Stimulated activated CD4-positive, alpha-beta T cell treated with anti-CD3 and anti-CD28 coated beads, Interleukin-4, amount 100 ng/mL, for 1 hour (primary cell): ENCODE results near the gene ANKRD36C.
"Not testable (repeated sequence)": the region's sequence is repeated elsewhere in the genome, so short reads cannot be mapped to it uniquely, and the experiment has no call there.

ENCODE experiments used
- DNase-seq: peaks from one replicate; pipeline ENCODE4 v3.0.0-alpha.2; 2020

ANKRD36C gene

GRCh38 chr2:95991351-95992094 is at the start of gene ANKRD36C:
TSS of gene ANKRD36C (minus strand) at chr2:95991824. CDS start at chr2:95991708, 116 bp downstream.
- peak; percentile 8 for DNase-seq

- not testable (repeated sequence) for DNase-seq
These were observed 43.9 kb upstream of the ANKRD36C start for GRCh38 chr2:96035554-96035953.

GRCh38 chr2:96034792-96035191 is 43.2 kb upstream of the ANKRD36C start, which contains the start of gene GPAT2:
TSS of gene GPAT2 (minus strand) at chr2:96034916. CDS start at chr2:96032359, 2,557 bp downstream.
- DNase-seq: not testable (repeated sequence)

- not testable (repeated sequence) for DNase-seq
These were observed 42.4 kb upstream of the ANKRD36C start for GRCh38 chr2:96033997-96034396.

GRCh38 chr2:96027725-96028325 is 36.2 kb upstream of the ANKRD36C start:
- DNase-seq: not testable (repeated sequence)

DNA sequence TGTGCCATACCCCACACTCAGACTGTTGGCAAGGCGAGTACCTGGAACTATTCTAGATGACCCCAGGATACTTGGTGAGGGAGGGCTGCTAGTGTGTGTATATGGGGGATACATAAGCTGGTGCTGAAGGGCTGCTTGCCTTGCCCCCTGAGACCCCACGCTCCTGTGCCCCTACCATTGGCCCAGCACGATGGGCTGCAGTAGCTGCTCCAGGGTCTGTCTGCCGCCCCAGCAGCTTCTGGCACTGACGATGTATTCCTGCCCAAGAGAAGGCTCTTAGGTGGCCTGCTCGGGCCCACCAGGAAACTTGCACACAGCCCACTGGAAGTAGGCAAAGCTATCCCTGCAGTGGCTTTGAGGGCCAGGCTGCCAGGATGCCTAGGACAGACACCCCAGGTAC is 34.1 kb upstream of the ANKRD36C start:
- DNase-seq: not testable (repeated sequence)

- DNase-seq: no peak
These were observed 33.5 kb upstream of the ANKRD36C start for GRCh38 chr2:96025194-96025492.

- no peak for DNase-seq
These were observed 32.9 kb upstream of the ANKRD36C start for GRCh38 chr2:96024336-96025193.

GRCh38 chr2:96023701-96024100 is 32.1 kb upstream of the ANKRD36C start:
- DNase-seq: not testable (repeated sequence)

GRCh38 chr2:96022701-96023447 is 31.2 kb upstream of the ANKRD36C start:
- DNase-seq: peak; percentile 66

DNA sequence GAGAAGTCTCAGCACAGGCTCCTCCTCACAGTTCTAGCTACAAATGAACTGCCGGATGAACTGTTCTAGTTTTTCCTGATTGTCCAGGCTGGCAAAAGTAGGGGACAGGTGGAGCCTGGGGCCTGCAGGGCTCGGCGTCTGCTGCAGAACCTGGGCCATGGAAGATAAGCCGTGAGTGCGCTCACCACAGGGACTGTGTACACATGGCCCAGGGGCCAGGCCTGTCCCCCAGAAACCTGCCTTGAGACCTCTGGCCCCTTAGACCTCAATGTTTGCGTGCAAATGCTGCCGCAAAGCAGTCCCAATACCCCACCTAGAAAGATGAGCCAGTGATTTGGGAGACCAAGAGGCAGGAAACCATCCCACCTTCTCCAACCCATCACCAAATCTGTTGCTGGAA is 30.5 kb upstream of the ANKRD36C start:
- not testable (repeated sequence) for DNase-seq

GRCh38 chr2:96021142-96021541 is 29.5 kb upstream of the ANKRD36C start:
- DNase-seq: not testable (repeated sequence)

DNA sequence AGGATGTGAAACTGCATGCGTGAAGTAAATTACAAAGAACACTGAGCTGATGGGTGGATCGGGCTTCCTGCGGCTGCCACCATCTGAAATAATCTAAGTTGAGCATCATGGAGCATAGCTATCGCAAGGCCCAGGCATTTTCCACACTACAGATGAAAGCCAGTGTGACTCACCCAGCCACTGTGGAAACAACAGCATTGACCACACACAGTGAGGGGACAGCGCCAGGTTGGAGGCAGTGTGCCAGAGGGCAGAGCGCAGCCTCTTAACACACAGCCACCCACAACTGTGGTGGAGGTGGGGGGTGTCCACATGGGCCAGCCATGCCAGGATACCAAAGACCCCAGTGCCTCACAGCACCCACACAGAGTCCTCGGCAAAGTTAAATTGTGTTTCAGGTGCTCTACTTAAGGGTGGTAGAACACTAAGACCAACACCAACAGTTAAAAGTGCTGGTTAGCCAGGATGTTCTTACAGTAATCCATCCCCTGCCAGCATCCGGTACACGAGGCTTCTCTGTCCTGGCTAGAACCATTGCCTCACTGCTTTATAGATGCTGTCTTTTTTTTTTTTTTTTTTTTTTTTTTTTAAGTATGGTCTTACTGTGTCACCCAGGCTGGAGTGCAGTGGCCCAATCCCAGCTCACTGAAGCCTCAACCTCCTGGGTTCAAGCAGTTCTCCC is 28.4 kb upstream of the ANKRD36C start:
- not testable (repeated sequence) for DNase-seq

DNA sequence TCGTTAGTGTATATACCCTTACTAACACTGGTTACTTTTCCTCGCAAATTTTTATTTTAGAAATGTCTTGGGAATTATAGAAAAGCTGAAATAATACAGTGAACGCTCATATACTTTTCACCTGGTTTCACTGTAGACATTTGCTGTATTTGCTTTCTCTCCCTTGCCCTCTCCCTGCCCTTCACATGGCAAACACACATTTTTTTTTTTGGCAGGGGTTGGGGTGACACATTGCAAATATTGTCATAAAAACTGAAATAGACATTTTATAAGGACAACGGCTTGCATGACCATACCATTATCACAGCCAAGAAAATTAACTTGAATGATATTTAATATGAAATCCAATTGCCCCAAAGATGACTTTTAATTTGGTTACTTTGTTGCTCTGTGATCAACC is 24.7 kb upstream of the ANKRD36C start:
- DNase-seq: not testable (repeated sequence)

- DNase-seq: not testable (repeated sequence)
These were observed 21.2 kb upstream of the ANKRD36C start for GRCh38 chr2:96012792-96013264.

GRCh38 chr2:96012086-96012791 is 20.6 kb upstream of the ANKRD36C start:
- DNase-seq: not testable (repeated sequence)

GRCh38 chr2:96011129-96011455 is 19.5 kb upstream of the ANKRD36C start:
- not testable (repeated sequence) for DNase-seq

GRCh38 chr2:96010320-96011128 is 18.9 kb upstream of the ANKRD36C start:
- DNase-seq: peak; percentile 98

DNA sequence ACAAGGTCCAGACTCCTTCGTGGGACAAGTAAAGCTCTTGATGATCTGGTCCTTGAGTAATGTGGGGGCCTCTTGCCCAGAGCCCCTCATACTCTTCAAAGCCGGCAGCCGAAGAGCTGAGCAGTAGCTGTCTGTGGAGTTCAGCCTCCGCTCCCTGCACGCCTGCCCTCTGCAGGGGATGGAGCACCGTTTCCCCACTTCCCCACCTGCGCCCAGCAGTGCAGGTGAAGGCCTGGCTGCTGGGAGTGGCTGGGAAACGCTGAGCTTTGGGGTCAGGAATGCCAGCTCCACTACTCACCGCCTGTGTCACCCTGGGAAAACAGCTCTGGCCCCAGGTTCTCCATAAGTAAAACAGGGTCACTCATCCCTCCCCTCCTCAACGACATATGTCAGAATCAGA is 18.2 kb upstream of the ANKRD36C start:
- not testable (repeated sequence) for DNase-seq

GRCh38 chr2:96008051-96008450 is 16.4 kb upstream of the ANKRD36C start:
- DNase-seq: not testable (repeated sequence)
